ENCODE measurements around the gene ALG8.
A peak's percentile ranks its signal among the peaks of the same experiment; 100 is the strongest.

- TF ChIP-seq CTCF (conservative IDR thresholded peaks at IDR 0.05; ENCODE audit: low read depth in 2 of 2) = no peak
- no peak for TF ChIP-seq EZH2phosphoT487 (IDR thresholded peaks at IDR 0.05; ENCODE audit: unreplicated experiment)
- TF ChIP-seq POLR2AphosphoS5 (IDR thresholded peaks at IDR 0.05; ENCODE audit: low read depth) = peak; percentile 77
- no peak for TF ChIP-seq EZH2 (IDR thresholded peaks at IDR 0.05; ENCODE audit: low read depth, unreplicated experiment)
- no peak for TF ChIP-seq REST (IDR thresholded peaks at IDR 0.05; ENCODE audit: unreplicated experiment)
- TF ChIP-seq NANOG (IDR thresholded peaks at IDR 0.05; ENCODE audit: borderline replicate concordance) = no peak
- peak; percentile 87 for TF ChIP-seq ETS1 (IDR thresholded peaks at IDR 0.05)
- TF ChIP-seq CREB1 (CRISPR knock-in tag; IDR thresholded peaks at IDR 0.05; ENCODE audit: low read depth) = 0 out of 2 replicates have a peak, but pooled peaks have one; percentile 2
- TF ChIP-seq STAT1 (IDR thresholded peaks at IDR 0.05; ENCODE audit: unreplicated experiment) = no peak
Measured at GRCh38 chr11:78188286-78189173, 49.1 kb upstream of the ALG8 start, which contains the start of the genes KCTD21 and USP35.

All from GM23338 (cell line).